GM21528 (cell line): ENCODE measurements around the gene ACTR1B.
"Not testable (repeated sequence)": the region's sequence is repeated elsewhere in the genome, so short reads cannot be mapped to it uniquely, and the experiment has no call there.

Experiments
- ATAC-seq: cut with Tn5 transposase; IDR thresholded peaks from one replicate; pipeline ENCODE4 v1.9.1; 2021; ENCODE audit warnings: mild to moderate bottlenecking, moderate library complexity; ENCODE audit not compliant: unreplicated experiment, low FRiP score

ACTR1B gene

DNA sequence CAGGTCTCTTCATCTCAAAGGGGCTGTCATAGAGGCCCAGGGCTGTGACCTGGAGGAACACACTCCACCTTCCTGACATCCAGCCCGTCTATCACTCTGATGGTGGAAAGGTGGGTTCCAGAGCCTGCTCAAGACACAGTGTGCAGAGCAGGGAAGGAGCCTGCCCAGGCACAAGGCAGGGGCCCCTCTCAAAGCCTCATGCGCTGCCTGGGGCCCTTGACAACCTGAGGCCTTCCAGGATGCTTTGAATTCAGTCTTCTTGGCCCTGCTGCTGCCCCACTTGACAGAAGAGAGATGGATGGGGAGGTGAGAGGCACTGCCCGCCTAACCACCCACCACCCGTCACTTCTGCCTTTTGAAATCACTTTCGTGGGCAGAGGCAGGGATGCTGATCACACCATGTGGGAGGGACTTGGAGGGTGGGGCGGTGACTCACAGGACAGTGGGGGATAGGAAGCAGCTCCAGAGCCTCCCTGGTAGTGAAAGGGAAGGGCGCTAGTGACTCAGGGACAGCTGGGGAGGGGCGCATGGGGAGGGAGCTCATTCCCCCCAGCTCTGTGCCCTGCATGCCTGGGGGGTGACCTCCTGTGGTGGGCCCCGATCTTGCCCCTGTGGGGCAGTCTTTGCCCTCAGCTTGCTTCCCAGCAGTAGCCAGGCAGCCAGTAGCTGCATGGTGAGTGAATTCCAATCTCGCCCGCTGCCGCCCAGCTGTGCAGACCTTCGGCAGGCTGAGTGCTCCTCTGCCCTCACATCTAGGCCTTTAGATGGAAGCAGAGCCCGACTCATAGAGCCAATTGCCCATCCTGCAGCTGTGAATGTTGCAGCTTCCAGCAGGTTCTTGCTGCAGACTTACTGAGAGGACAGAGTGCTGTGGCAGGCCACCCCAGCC lies 44.7 kb downstream of the ACTR1B start:
- ATAC-seq: not testable (repeated sequence)

DNA sequence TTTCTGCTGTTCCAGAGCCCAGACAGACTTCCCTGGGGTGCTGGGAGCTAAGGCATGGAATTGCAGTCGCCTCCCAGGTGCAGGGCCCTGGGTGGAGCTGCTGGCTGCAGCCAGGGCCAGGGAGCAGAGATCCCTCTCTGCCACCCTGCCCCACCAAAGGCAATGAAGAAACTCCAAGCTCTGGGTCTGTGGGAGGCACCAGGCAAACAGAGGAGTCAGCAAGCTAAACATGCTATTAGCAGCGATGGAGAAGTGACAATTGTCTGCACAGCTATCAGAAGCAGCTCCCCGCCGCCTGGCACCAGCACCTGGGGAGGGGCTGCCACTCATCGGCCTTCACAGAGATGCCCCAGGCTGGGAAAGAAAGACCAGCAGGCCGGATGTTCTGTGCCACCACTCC lies 45.9 kb downstream of the ACTR1B start:
- no peak for ATAC-seq

DNA sequence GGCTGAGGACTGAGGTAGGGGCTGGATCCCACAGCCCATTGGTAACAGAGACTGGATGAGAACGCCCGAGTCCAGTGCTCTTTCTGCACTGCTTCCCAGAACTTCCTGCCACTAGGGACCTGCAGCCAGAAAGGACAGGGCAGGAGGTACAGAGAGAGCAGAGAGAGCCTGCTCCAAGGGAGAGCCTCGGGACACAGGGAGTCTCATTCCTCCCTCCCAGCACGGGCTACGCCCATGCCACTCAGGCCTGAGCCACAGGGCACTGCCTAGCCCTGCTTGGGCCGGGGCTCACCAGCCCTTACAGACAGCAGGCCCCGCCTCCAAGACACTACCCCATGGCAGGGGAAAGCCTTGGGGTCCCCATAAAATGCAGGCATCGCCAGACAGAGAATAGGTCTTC lies 48.1 kb downstream of the ACTR1B start:
- not testable (repeated sequence) for ATAC-seq

DNA sequence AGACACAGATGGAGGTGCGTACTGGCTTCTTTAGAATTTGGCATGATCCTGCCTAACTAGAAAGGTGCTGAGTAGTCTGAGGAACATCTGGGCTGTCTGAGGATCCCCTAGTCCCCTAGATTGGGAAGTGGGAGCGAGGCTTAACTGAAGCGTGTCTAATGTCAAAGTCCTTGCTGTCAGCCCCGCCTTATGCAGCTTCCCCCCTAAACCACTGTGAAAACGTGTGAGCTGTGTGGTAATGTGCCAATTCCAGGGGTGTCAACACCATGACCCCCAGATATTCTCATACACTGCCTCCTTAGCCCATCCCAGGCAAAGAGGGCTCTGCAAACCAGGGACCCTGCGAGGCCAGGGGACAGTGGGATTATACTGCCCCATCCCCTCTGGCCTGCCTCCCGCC lies 51.9 kb downstream of the ACTR1B start:
- not testable (repeated sequence) for ATAC-seq

DNA sequence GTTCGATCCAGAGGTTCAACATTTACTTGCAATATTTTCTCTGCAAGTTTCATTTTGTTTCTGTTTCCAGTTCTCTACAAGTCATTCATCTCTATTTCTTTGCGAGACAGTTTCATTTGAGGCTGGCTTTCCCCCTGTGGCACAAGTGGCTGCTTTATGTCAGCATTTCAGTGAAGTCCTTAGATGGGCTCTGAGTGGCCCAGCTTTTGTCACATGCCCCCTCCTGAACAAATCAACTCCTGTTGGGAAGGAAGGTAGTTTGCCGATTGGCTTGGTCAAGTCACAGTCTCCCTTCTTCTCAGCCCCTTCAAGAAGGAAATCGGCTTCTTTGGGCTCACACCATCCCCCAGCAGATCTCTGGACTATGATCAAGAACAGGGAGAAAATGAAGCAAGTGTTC lies 55.1 kb downstream of the ACTR1B start:
- not testable (repeated sequence) for ATAC-seq
